RWPE2 (cell line): Measurements from ENCODE around the gene HBP1.

Source experiments
- ATAC-seq: fragments of 200-7000 bp; cut with Tn5 transposase; 3 replicates; pipeline ENCODE4 v1.9.1; 2021; ENCODE audit warnings: low read depth
- DNase-seq: peaks from one replicate; pipeline ENCODE4 v3.0.0-alpha.2; 2020; ENCODE audit warnings: low spot score
- H3K27ac ChIP-seq: fragments of 450-650 bp; 2 replicates; pipeline ENCODE4 v1.5.1; 2017; ENCODE audit warnings: mild to moderate bottlenecking; ENCODE audit not compliant: poor library complexity, severe bottlenecking
- H3K27me3 ChIP-seq: fragments of 250-450 bp; sonication (Bioruptor Pico); 2 replicates; pipeline ENCODE4 v1.5.1; 2021; ENCODE audit warnings: mild to moderate bottlenecking, moderate library complexity; ENCODE audit not compliant: insufficient read depth, poor library complexity, severe bottlenecking
- H3K36me3 ChIP-seq: fragments of 250-450 bp; sonication (Bioruptor Pico); 2 replicates; pipeline ENCODE4 v1.5.1; 2020; ENCODE audit warnings: low read depth, mild to moderate bottlenecking, moderate library complexity
- H3K4me1 ChIP-seq: fragments of 250-450 bp; sonication (Bioruptor Pico); 2 replicates; pipeline ENCODE4 v1.5.1; 2021; ENCODE audit warnings: mild to moderate bottlenecking, moderate library complexity; ENCODE audit not compliant: insufficient read depth, poor library complexity, severe bottlenecking
- H3K4me3 ChIP-seq: fragments of 250-450 bp; sonication (Bioruptor Pico); 2 replicates; pipeline ENCODE4 v1.5.1; 2021; ENCODE audit warnings: mild to moderate bottlenecking, moderate library complexity; ENCODE audit not compliant: severe bottlenecking
- H3K9me3 ChIP-seq: fragments of 250-450 bp; sonication (Bioruptor Pico); 2 replicates; pipeline ENCODE4 v1.5.1; 2021; ENCODE audit warnings: mild to moderate bottlenecking, moderate library complexity; ENCODE audit not compliant: severe bottlenecking
- CTCF ChIP-seq: fragments of 450-650 bp; IDR thresholded peaks from one replicate; pipeline ENCODE4 v1.5.1; 2017; ENCODE audit warnings: mild to moderate bottlenecking, moderate library complexity; ENCODE audit not compliant: poor library complexity, severe bottlenecking

HBP1 gene

DNA sequence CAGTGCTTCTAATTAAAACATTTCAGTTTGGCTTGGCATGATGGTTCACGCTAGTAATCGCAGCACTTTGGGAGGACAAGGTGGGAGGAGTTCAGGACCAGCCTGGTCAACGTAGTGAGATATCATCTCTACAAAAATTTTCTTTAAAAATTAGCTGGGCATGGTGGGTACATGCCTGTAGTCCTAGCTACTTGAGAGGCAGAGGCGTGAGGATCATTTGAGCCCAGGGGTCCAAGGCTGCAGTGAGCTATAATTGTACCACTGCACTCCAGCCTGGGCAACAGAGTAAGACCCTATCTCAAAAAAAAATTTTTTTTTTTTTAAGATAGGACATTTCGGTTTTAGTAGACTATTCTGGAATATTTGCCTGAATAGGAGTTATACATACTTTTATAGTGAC lies 12.4 kb downstream of the HBP1 start:
- TF ChIP-seq CTCF, result no peak
- Histone ChIP-seq H3K9me3 (no peaks in the 10 kb centered on the region), H3K36me3 (peaks cover 46% of the 10 kb centered on the region), H3K4me1 (peaks cover 18% of the 10 kb centered on the region), H3K27me3 (no peaks in the 10 kb centered on the region), H3K27ac (no peak overlapping the region), H3K4me3 (no peak overlapping the region)
- DNase-seq (no peak), ATAC-seq (no peak)

DNA sequence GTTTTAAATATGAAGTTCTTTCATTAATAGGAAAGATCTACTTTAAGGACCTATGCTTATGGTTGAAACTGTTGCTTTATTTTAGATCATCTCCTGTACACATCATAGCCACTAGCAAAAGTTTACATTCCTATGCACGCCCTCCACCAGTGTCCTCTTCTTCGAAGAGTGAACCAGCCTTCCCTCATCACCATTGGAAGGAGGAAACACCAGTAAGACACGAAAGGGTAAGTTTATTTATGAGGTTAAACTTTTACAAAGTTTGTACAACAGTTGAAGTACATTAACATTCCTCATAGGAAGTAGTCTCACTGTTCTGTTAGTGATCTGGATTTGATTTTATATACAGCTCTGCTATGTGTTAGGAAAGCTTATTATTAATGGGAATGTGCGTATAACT lies 16.9 kb downstream of the HBP1 start:
- H3K27ac ChIP-seq, result no peak overlapping the region
- DNase-seq, result no peak
- H3K27me3 ChIP-seq, result no peaks in the 10 kb centered on the region
- H3K4me3 ChIP-seq, result no peak overlapping the region
- H3K4me1 ChIP-seq, result no peaks in the 10 kb centered on the region
- no peaks in the 10 kb centered on the region for H3K9me3 ChIP-seq
- ATAC-seq, result no peak
- no peak for TF ChIP-seq CTCF
- H3K36me3 ChIP-seq, result peaks cover 77% of the 10 kb centered on the region

GRCh38 chr7:107186240-107186639 lies 17.4 kb downstream of the HBP1 start:
- Histone ChIP-seq H3K4me1 (no peaks in the 10 kb centered on the region), H3K4me3 (no peak overlapping the region), H3K9me3 (no peaks in the 10 kb centered on the region), H3K27me3 (no peaks in the 10 kb centered on the region), H3K36me3 (peaks cover 82% of the 10 kb centered on the region), H3K27ac (no peak overlapping the region)
- TF ChIP-seq CTCF, result no peak
- ATAC-seq (no peak), DNase-seq (no peak)

GRCh38 chr7:107187774-107188173 lies 19.0 kb downstream of the HBP1 start:
- peaks cover 85% of the 10 kb centered on the region for H3K36me3 ChIP-seq
- ATAC-seq (no peak), DNase-seq (no peak)
- no peak overlapping the region for H3K4me3 ChIP-seq
- no peak for TF ChIP-seq CTCF
- H3K27me3 ChIP-seq, result no peaks in the 10 kb centered on the region
- no peaks in the 10 kb centered on the region for H3K9me3 ChIP-seq
- no peak overlapping the region for H3K27ac ChIP-seq
- no peaks in the 10 kb centered on the region for H3K4me1 ChIP-seq

DNA sequence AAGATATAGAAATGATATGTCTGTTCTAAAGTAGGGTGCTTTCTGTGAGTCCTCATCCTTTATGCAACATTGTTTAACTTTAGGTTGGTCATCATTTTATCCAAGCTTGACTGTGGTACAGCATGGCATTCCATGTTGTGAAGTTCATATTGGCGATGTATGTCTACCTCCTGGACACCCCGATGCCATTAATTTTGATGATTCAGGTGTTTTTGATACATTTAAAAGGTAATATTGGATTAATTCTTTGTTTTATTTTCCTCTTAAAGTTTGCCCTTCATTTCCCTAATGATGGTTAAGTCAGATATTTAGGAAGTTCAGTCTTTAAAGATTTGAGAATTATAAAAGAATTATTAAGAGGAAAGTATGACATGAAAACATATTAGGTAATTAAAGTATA lies 21.3 kb downstream of the HBP1 start:
- no peak for ATAC-seq
- Histone ChIP-seq H3K36me3 (peaks cover 71% of the 10 kb centered on the region), H3K9me3 (no peaks in the 10 kb centered on the region), H3K27ac (no peak overlapping the region), H3K27me3 (no peaks in the 10 kb centered on the region), H3K4me3 (no peak overlapping the region), H3K4me1 (no peaks in the 10 kb centered on the region)
- TF ChIP-seq CTCF, result no peak
- no peak for DNase-seq
